K562 treated with DMSO at 1 percent for 12 hours (cell line): ENCODE results near the gene ARPC4. TPM values are rescaled to one million over a fixed set of nuclear protein-coding genes. Genes with fewer than 3 reads are reported as not detected.

ENCODE experiments used
- total RNA-seq: library from RNA; unstranded; fragments of 300-600 nt; gene quantifications from 2 replicates; pipeline ENCODE4 v1.2.3, GENCODE V29; 2022; ENCODE audit not compliant: insufficient read depth

Gene ARPC4
- total RNA-seq, result 37.5 and 57.4 TPM in 2 replicates

DNA sequence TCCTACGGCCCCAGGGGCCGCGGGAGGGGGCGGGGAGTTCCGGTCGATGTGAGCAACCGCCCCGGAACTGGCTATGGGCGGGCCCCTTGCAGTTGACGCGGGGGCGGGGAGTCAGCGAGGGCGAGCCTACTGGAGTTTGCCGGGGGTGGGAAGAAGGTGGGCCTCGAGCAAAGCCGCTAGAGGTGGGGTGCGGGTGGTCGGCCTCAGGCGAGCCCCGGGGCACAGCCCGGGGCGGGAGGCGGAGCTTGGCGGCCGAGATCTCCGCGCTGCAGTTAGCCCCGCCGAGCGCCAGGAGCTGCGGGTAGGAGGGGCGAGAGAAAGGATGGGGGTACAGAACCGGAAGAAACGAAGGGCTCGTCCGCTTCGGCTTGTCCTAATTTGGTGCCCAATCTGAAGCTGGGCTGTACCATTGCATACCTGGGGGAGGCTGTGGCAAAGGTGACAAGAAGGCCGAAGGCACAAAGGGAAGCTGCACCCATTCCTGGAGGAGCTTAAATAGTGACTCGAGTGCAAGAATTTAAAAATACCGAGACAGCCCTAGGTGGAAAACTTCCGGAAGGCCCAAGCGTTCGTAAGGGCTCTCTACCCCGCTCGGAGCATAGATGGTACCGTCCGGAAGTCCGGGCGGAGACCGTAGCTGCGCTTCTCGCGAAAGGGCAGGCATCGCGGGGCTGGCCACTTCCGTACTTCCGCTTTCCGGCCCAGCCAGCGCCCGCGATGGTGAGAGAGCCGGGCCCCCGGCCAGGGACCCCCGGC, at the start of gene ARPC4, which contains the start of gene TADA3:
TSS of gene ARPC4 (plus strand) at position 678 of the 756 bp plus-strand sequence. CDS start at position 718, 40 bp downstream.
TSS of gene TADA3 (minus strand) at position 69 of the 756 bp plus-strand sequence. CDS start 1,007 bp downstream, outside the sequence.

DNA sequence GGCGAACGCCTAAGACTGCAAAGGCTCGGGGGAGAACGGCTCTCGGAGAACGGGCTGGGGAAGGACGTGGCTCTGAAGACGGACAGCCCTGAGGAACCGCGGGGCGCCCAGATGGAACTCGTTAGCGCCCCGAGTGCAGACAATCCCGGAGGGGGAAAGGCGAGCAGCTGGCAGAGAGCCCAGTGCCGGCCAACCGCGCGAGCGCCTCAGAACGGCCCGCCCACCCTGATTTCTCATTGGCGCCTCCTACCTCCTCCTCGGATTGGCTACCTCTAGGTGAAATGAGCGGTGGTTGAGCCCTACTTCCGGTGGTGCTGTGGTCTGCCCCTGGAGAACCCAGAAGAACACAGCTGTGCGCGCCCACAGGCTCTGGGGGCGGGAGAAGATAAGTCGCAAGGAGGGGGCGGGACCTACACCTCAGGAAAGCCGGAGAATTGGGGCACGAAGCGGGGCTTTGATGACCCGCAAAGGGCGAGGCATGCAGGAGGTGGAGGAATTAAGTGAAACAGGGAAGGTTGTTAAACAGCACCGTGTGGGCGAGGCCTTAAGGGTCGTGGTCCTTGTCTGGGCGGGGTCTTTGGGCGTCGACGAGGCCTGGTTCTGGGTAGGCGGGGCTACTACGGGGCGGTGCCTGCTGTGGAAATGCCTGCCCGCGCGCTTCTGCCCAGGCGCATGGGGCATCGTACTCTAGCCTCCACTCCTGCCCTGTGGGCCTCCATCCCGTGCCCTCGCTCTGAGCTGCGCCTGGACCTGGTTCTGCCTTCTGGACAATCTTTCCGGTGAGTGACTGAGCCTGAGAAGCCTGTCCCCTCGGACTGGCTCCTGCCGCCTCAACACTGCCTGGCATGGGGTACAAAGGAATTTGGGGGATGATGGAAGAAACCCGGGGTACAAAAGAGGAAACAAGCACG, 43.0 kb upstream of the ARPC4 start, which contains the start of gene OGG1:
TSS of gene OGG1 (plus strand) at position 308 of the 911 bp plus-strand sequence. CDS start at position 643, 335 bp downstream.

DNA sequence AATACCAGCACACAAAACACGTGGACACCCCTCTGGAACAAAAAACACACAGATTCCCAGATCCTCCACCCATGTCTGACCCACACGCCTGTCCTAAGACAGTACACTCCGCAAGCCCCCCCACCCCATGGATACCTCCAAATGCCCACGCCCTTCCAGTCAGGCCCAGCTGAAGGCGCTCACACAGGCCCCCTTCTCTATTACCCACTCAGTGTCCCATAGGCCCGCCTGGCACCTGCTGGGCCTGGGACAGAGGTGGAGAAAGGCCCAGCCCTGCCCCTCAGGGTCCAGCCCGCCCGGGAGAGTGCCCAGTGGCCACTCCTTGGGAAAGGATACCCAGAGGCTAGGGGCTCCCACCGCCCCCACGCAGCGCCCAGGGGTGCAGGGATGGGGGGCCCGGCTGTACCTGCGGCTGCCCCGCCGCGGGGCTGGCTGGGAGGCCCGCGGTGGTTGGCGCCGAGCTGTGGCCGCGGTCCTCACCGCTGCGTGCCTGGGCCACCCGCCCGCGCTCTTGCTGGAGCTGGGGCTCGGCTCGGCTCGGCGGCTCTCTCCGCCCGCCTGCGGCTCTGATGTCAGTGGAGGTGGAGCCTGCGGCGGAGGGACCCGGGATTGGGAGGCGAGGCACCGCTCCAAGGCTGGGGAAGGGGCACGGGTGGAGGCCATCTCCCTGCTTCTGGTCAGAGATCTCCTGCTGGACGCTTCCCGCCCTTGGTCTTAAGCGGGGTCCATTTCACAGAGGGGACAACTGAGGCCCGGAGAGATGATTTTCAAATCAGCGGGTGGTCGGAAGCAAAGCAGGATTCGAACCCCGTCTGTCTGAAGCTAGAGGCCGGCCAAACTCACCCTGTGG, 23.2 kb upstream of the ARPC4 start, which contains the start of gene CAMK1:
TSS of gene CAMK1 (minus strand) at position 522 of the 850 bp plus-strand sequence. CDS start 2,198 bp downstream, outside the sequence.

DNA sequence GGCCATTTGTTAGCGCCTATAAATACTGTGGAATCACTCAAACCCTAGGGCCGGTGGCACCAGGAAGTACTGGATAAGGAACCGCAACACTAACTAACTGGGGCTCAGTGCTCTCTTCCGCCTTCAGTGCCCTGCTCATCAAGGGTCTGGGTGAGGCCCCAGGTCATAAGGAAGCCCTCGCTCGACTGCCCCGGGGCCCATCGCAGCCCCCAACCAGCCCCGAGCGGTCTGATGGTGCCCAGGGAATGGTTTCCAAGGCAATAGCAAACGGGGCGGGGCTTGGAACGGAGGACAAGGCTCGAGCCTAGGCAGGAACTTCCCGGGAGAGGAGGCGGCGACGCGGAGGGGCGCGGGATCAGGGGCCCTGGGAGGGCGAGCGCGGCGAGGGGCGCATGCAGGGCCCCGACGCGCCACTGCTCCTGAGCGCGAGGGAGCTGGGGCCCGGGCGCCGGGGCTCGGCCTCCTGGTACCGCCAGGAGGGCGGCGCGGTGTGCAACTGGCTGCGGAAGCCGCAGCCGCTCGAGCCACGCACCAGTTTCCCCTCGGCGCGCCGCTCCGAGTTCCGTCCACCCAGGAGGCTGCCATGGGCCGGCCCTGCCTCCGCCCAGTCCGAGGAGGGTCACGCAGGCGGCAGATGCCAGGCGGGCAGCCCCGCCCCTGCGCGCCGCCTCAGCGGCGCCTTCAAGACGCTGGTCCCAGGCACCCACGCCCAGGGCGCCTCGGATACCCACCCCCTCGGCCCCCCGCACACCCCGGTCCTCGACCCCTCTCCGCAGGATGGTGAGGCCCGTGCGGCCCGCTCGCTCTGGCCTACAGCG, 16.9 kb downstream of the ARPC4 start, which contains the start of gene TTLL3:
TSS of gene TTLL3 (plus strand) at position 648 of the 818 bp plus-strand sequence. CDS start 400 bp downstream, outside the sequence.

DNA sequence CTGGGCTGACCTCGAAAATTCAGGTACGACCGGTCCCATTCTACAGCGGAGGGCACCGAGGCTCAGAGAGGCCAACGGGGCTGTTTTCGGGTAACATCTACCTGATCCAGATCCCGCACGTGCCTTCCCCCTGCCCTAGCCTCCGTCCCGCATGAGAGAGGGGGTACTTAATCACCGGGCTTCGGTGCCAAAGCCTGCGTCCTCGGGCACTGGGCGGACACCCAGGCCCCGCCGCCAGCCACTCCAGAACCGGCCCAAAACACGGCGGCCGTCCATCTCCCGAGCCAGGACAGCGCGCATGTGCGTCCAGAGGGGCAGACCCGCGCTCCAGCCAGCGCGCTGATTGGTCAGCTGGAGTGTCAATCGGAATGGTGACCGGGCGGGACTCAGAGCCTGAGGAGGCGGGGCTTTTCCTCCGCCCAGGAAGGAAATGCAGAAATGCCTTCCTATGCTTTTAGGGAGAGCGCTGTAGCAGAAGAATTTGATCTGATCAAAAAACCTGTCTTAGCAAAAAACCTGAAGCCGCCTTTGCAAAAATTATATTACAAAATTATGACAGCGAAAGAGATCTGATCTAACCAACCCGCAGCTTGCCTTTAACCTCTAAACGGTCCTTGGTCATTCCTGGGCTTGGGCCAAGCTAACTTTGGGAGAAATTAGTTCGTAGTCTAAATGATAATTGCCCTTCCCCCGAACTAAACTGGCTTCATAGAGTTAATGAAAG, 51.0 kb downstream of the ARPC4 start, which contains the start of gene RPUSD3:
TSS of gene RPUSD3 (minus strand) at position 294 of the 724 bp plus-strand sequence. CDS start at position 276, 18 bp downstream.

Other genes starting within 250 kb of the ARPC4 start
- gene LHFPL4, start 239.3 kb upstream of the ARPC4 start, total RNA-seq, result not detected in 2 replicates
- gene MTMR14, start 143.6 kb upstream of the ARPC4 start, total RNA-seq, result 53.3 and 72.2 TPM in 2 replicates
- not detected in 2 replicates for gene CPNE9, start 89.2 kb upstream of the ARPC4 start, total RNA-seq
- gene BRPF1, start 61.3 kb upstream of the ARPC4 start, total RNA-seq, result 14.7 and 30.4 TPM in 2 replicates
- gene OGG1, start 43.1 kb upstream of the ARPC4 start, total RNA-seq, result 21.3 and 31.6 TPM in 2 replicates
- gene CAMK1, start 23.1 kb upstream of the ARPC4 start, total RNA-seq, result 11.2 and 13.1 TPM in 2 replicates
- gene TADA3, start 609 bp upstream of the ARPC4 start, total RNA-seq, result 103 TPM in 2 replicates
- gene TTLL3, start 17.2 kb downstream of the ARPC4 start, total RNA-seq, result 41.4 and 97.9 TPM in 2 replicates
- 77.6 and 82.0 TPM in 2 replicates for gene RPUSD3, start 50.9 kb downstream of the ARPC4 start, total RNA-seq
- not detected in 2 replicates for gene CIDEC, start 87.2 kb downstream of the ARPC4 start, total RNA-seq
- 57.8 and 66.0 TPM in 2 replicates for gene JAGN1, start 97.5 kb downstream of the ARPC4 start, total RNA-seq
- gene IL17RE, start 109.8 kb downstream of the ARPC4 start, total RNA-seq, result 0.64 and 0.67 TPM in 2 replicates
- 34.1 and 39.6 TPM in 2 replicates for gene IL17RC, start 124.0 kb downstream of the ARPC4 start, total RNA-seq
- gene CRELD1, start 140.8 kb downstream of the ARPC4 start, total RNA-seq, result 18.5 and 28.3 TPM in 2 replicates
- gene PRRT3, start 159.3 kb downstream of the ARPC4 start, total RNA-seq, result 1.3 and 2.8 TPM in 2 replicates
- gene EMC3, start 193.8 kb downstream of the ARPC4 start, total RNA-seq, result 34.7 and 41.6 TPM in 2 replicates
- 39.2 and 80.6 TPM in 2 replicates for gene FANCD2, start 233.4 kb downstream of the ARPC4 start, total RNA-seq